HG02938 (cell line): Measurements from ENCODE around the gene TMEM109.

Source experiments
- ATAC-seq: cut with Tn5 transposase; IDR thresholded peaks from one replicate; pipeline ENCODE4 v1.9.1; 2021; ENCODE audit warnings: mild to moderate bottlenecking, moderate library complexity; ENCODE audit not compliant: unreplicated experiment

Gene TMEM109

DNA sequence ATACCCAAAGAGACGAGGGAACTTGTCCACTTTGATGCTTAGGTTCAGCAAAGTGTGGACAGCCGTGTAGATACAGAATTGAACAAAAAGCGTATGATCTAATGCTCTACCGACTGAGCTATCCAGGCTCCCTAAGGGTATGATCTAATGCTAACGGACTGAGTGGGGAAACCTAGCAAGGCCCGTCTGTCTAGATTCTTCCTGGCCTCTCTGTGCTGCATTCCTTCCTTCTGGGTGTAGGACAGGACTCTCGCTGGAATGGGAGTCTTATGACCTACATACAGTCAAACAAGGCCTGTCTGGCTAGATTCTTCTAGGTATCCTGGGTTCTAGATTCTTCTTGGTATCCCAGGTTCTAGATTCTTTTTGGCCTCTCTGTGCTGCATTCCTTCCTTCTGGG lies 46.4 kb downstream of the TMEM109 start:
- no peak for ATAC-seq

DNA sequence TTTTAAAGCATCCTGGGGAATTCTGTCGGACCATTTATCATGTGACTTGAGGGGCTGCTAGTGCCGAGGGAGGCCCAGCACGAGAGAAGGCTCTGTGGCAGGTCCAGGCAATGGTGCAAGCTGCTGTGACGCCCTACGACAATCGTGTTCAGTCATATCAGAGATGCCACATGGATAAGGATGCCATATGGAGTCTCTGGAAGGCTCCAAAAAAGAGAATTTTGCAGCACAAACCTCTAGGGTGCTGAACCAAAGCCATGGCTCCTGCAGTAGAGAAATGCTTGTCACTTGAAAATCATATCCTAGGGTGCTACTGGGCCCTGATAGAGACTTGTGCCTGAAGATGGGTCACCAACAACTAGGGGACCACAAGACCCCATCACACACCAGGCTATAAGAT lies 50.8 kb downstream of the TMEM109 start:
- ATAC-seq: no peak

DNA sequence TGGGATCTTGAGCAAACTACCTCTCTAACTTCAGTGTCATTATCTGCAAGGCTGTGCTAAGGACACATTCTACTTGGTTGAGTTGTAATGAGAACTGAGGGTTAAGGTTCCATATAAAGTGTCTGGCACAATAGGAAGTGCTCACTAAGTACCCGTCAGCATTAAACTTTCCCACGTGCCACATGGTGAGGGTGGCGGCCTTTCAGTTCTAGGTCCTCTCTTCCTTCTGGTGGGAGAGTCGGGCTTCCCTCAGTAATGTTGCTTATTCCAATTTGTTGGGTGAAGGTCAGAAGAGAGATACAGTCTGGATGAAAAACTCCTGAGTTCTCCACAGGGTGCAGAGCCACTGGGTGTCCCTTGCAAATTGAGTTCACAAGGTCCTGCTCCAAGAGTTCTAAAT lies 52.9 kb downstream of the TMEM109 start:
- ATAC-seq: no peak

GRCh38 chr11:60968223-60968622 lies 54.3 kb downstream of the TMEM109 start:
- no peak for ATAC-seq

GRCh38 chr11:60970369-60970774 lies 56.4 kb downstream of the TMEM109 start:
- ATAC-seq: no peak

DNA sequence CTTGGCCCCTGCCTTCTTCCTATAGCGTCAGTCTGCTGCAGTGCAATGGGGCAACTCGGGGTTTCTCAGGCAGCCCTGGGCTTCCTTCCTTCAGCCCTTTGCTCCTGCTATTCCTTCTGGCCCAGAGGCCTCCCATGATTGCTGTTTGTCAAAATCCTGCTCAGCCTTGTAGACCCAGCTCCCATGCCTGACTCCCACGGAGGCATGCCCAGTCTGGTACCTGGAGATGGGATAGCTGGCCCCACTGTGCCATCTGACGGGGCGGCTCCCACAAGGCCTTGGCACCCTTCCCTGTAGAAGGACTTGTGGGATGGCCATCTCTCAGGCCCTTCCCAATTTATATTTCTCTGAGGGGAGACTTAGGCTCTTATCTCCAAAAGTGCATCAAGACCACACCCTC lies 56.9 kb downstream of the TMEM109 start:
- ATAC-seq: no peak

DNA sequence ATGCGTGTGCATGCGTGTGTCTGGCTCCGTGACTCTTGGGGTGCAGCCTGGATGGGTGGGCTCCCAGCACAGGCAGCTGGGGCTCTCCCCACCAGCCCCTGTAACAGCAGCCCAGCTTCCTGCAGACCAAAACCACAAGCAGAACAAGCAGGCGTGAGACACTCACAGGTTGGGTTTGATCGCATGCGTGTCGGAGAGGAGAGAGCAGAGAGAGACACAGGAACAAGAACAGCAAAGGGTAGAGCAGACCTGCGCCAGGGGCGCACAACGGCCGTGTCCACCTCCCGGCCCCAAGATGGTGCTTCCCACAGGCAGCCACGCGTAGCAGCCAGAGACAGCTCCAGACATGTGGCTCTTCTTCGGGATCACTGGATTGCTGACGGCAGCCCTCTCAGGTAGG lies 57.6 kb downstream of the TMEM109 start, which contains the start of gene CD6:
Gene CD6, plus strand, starts transcription at position 161 of the 400 bp plus-strand sequence. Its CDS starts 186 bp downstream, at position 347.
- ATAC-seq: no peak

DNA sequence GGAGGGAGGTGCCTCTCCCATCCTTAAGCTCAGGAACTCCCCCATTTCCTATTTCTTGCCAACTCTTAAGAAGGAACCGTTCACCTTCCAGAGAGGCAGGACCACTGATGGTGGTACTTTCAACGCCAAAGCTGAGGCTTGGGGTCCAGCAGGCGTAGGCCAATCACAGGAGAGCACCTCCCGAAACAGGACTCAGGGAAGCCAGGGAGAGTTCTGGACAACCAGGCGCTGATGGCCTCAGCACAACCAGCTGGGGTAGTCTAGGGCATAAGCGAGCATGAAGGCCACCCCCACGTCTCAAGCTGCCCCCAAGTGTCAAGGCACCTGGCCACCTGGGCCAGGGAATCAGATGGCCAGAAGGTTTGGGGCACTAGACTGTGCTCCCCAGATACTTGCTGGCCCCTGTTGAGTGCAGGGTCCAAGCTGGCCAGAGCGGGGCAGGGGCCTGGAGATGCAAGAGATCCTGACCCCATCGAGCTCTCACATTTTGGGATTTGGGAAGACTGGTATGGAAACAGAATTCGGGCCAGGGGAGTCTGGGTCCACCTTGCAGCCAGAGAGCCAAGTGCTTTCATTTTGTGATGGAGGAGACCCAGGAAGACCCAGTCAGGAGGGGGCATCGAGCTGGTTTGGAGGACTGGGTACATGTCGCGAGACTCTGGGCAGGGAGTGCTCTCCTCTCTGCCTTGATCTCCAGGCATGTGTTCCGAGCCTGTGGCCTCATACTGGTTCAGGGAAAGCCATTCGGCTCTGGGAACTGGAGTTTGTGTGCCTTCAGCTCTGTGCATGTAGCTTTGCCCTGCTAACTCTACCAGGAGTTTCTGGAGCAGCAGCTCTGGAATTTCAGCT lies 58.4 kb downstream of the TMEM109 start:
- no peak for ATAC-seq
